ENCODE results near the gene PMPCA. TPM values are rescaled to one million over a fixed set of nuclear protein-coding genes. Genes with fewer than 3 reads are reported as not detected.
"Not testable (repeated sequence)": the region's sequence is repeated elsewhere in the genome, so short reads cannot be mapped to it uniquely, and the experiment has no call there.

Gene PMPCA
- total RNA-seq, 2 experiments from 2014 or later, result 64.0 to 76.5 TPM

DNA sequence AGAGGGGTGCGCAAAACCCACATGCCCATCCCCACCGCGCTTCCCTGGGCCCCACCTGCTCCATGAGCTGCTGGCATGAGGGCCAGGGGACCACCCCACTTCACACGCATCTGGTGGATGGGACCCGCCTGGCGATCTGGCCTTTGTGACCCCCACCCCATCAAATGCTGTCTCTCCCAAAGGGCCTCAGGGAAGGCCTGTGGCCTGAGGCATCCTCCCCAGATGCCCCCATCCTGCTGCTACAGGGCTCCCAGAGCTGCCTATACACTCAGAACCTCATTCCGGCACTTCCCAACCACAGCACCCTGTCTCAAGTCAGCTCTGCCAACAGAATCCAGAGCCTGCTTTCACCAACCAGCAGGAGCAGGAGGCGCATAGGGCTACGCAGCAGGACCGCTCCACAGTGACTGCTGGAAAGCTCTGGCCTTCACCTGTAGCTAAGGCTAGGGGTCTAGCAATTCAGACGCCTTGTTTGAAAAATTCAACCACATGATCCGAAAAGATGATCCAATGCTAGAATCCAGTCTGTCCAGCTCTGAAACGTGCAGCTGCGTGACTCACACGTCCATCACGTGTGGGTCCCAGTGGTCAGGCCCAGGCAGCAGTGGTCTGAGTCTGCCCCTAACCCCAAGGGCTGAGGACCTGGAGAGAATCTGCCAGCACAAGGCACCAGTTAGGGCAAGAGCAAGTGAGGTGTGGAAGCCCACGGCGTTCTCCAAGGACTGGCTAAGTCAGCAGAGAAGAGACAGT is 9.1 kb upstream of the PMPCA start:
- Mint-ChIP-seq H3K27ac (peak overlapping the region; percentile 41), H3K36me3 (peaks cover 20% of the 10 kb centered on the region), H3K4me1 (peaks cover 55% of the 10 kb centered on the region), H3K27me3 (no peaks in the 10 kb centered on the region), H3K9me3 (ENCODE audit: low read depth) (no peaks in the 10 kb centered on the region), H3K4me3 (no peak overlapping the region)
- CTCF ChIA-PET, result interaction anchor here (0.6 to 6.2 kb wide), 13 partner anchors 8 to 138 kb away, joined by 3 to 52 read pairs (median 4); partner anchors contain the start of genes DNLZ, ENTR1 and PMPCA
- DNase-seq, result no peak
- no peak for ATAC-seq

GRCh38 chr9:136402067-136402466 is 8.4 kb upstream of the PMPCA start:
- ATAC-seq (no peak), DNase-seq (no peak)
- H3K4me3 Mint-ChIP-seq, result no peak overlapping the region
- H3K4me1 Mint-ChIP-seq, result peaks cover 55% of the 10 kb centered on the region
- H3K27ac Mint-ChIP-seq, result peak overlapping the region; percentile 41
- H3K27me3 Mint-ChIP-seq, result no peaks in the 10 kb centered on the region
- H3K36me3 Mint-ChIP-seq, result peaks cover 23% of the 10 kb centered on the region
- H3K9me3 Mint-ChIP-seq (ENCODE audit: low read depth), result no peaks in the 10 kb centered on the region
- CTCF ChIA-PET, result interaction anchor here (1.3 to 6.2 kb wide), 4 partner anchors 7 to 37 kb away, joined by 4 to 52 read pairs (median 16); partner anchors contain the start of genes DNLZ, ENTR1 and PMPCA

DNA sequence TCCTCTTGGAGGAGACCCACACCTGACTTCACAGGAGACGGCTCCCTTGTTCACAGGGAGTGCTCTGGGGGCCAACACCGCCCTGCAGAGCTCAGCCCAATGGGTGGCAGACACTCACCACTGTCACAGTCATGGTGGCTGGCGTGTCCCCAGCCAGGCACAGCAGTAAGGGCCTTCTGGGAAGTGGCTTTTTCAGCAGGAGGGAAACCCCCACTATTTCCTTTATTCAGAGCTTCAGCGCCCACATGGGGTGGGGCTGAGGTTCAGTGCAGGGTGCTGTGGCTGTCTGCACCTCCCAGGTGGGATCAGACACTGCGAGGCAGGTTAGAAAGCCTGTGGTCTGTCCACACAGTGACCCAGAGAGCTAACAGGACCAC is 6.9 kb upstream of the PMPCA start:
- H3K4me3 Mint-ChIP-seq, result peak overlapping the region; percentile 31
- DNase-seq (peak; percentile 92), ATAC-seq (peak; percentile 77)
- H3K4me1 Mint-ChIP-seq, result peaks cover 55% of the 10 kb centered on the region
- H3K36me3 Mint-ChIP-seq, result peaks cover 28% of the 10 kb centered on the region
- H3K9me3 Mint-ChIP-seq (ENCODE audit: low read depth), result no peaks in the 10 kb centered on the region
- CTCF ChIA-PET, result interaction anchor here (0.7 to 6.2 kb wide), 7 partner anchors 17 to 222 kb away, joined by 3 to 52 read pairs (median 4); partner anchors contain the start of gene DNLZ
- peak overlapping the region; percentile 79 for H3K27ac Mint-ChIP-seq
- no peaks in the 10 kb centered on the region for H3K27me3 Mint-ChIP-seq

DNA sequence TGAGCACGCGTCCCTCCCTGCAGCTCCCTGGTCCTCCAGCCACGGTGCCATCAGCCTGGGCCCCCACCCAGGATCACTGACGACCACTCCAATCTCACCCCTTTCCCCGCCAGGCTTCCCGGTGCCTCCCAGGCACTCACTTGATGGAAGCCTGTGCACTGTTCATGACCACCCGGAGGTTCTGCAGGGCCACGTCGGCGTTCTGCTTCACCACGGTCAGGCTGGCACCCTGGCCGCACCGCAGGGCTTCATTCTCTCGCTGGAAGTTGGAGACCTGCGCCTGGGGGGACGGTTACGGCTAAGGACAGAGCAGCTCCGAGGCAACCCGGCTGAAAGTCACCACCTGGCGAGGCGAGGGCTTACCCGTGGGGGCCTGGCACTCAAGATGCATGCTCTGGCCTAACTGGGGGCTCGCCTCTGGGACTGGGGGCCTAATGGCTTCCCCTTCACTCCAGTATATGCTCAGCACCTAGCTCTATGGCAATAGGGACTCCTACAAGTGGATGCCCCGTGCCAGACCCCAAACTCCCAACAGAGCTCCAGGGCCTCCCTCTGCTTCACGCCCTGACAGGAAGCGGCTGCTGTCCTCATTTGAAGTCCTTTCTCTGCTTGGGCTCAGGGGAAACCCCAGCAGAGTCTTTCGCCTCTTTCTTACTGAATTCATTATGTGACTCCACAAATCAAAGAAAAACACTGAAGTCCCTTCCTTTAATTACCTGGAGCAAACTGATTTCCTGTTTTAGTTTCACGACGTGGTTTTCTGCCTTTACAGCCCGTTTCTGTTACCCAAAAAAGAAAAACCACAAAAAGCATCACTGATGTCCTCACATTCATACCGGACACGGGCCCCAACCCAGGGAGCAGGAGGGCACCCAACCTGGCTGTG is 6.3 kb upstream of the PMPCA start:
- H3K4me3 Mint-ChIP-seq, result peak overlapping the region; percentile 31
- ATAC-seq (peak; percentile 16), DNase-seq (peak; percentile 76)
- no peaks in the 10 kb centered on the region for H3K9me3 Mint-ChIP-seq (ENCODE audit: low read depth)
- H3K27me3 Mint-ChIP-seq, result no peaks in the 10 kb centered on the region
- peaks cover 54% of the 10 kb centered on the region for H3K4me1 Mint-ChIP-seq
- H3K27ac Mint-ChIP-seq, result peak overlapping the region; percentile 79
- CTCF ChIA-PET, result interaction anchor here (0.7 to 6.2 kb wide), 6 partner anchors 18 to 221 kb away, joined by 3 to 52 read pairs (median 4); partner anchors contain the start of gene DNLZ
- H3K36me3 Mint-ChIP-seq, result peaks cover 31% of the 10 kb centered on the region

GRCh38 chr9:136404801-136405136 is 5.7 kb upstream of the PMPCA start:
- CTCF ChIA-PET, result interaction anchor here (1.5 kb wide), 2 partner anchors 19 to 67 kb away, joined by 4 to 7 read pairs; no protein-coding TSS in a partner anchor
- ATAC-seq (no peak), DNase-seq (no peak)
- Mint-ChIP-seq H3K27ac (peak overlapping the region; percentile 79), H3K27me3 (no peaks in the 10 kb centered on the region), H3K36me3 (peaks cover 31% of the 10 kb centered on the region), H3K9me3 (ENCODE audit: low read depth) (no peaks in the 10 kb centered on the region), H3K4me1 (peaks cover 58% of the 10 kb centered on the region), H3K4me3 (peak overlapping the region; percentile 1)

DNA sequence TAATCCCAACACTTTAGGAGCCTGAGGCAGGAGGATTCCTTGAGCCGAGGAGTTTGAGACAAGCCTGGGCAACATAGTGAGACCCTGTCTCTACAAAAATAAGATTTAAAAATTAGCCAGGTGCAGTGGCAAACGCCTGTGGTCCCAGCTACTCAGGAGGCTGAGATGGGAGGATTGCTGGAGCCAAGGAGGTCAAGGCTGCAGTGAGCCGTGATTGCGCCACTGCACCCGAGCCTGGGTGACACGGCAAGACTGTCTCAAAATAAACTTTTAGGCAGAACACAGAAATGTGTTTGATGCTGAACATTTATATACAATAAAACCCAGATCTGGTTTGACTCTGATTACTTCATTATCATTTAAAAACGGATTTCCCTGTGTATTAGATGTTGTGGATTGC is 5.0 kb upstream of the PMPCA start:
- no peaks in the 10 kb centered on the region for H3K27me3 Mint-ChIP-seq
- ATAC-seq, result no peak
- DNase-seq, result no peak
- H3K36me3 Mint-ChIP-seq, result peaks cover 31% of the 10 kb centered on the region
- H3K4me1 Mint-ChIP-seq, result peaks cover 60% of the 10 kb centered on the region
- H3K4me3 Mint-ChIP-seq, result no peak overlapping the region
- no peaks in the 10 kb centered on the region for H3K9me3 Mint-ChIP-seq (ENCODE audit: low read depth)
- CTCF ChIA-PET, result interaction anchor here (1.6 kb wide), 1 partner anchor 78 kb away, joined by 4 read pairs; no protein-coding TSS in a partner anchor
- H3K27ac Mint-ChIP-seq, result no peak overlapping the region

- not testable (repeated sequence) for H3K27ac Mint-ChIP-seq; H3K27me3 Mint-ChIP-seq; H3K9me3 Mint-ChIP-seq (ENCODE audit: low read depth); ATAC-seq; DNase-seq; H3K4me3 Mint-ChIP-seq
- H3K4me1 Mint-ChIP-seq, result peaks cover 58% of the 10 kb centered on the region
- H3K36me3 Mint-ChIP-seq, result peaks cover 31% of the 10 kb centered on the region
- CTCF ChIA-PET, result interaction anchor here (1.6 kb wide), 1 partner anchor 78 kb away, joined by 4 read pairs; no protein-coding TSS in a partner anchor
Observed at GRCh38 chr9:136405904-136406303, 4.6 kb upstream of the PMPCA start.

DNA sequence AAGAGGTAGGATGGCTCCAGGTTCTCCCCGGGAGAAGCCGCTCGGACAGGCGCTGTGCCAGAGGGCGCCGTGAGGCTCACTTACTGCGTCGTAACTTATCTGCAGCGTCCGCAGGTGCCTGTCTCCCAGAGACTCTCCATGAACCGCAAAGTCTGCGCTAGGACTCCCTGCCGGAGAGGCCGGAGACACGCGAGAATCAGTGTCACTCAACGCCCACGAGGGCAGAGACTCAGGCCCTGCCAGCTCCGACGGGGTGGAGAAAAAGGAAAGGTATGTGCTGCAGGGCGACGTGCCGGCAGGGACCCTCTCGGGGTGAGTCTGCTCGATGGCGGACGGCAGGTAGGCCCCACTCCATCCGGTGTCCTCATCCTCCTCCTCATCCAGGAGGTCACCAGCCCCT is 3.4 kb upstream of the PMPCA start:
- Mint-ChIP-seq H3K4me1 (peaks cover 62% of the 10 kb centered on the region), H3K36me3 (peaks cover 34% of the 10 kb centered on the region)
- not testable (repeated sequence) for H3K9me3 Mint-ChIP-seq (ENCODE audit: low read depth); ATAC-seq; H3K4me3 Mint-ChIP-seq; DNase-seq; H3K27me3 Mint-ChIP-seq; H3K27ac Mint-ChIP-seq
- CTCF ChIA-PET, result interaction anchor here (1.6 kb wide), 1 partner anchor 77 kb away, joined by 4 read pairs; no protein-coding TSS in a partner anchor

- Mint-ChIP-seq H3K27me3 (no peaks in the 10 kb centered on the region), H3K9me3 (ENCODE audit: low read depth) (no peaks in the 10 kb centered on the region), H3K4me3 (no peak overlapping the region), H3K4me1 (peaks cover 63% of the 10 kb centered on the region), H3K27ac (no peak overlapping the region), H3K36me3 (peaks cover 35% of the 10 kb centered on the region)
- CTCF ChIA-PET, result interaction anchor here (1.2 to 2.5 kb wide), 3 partner anchors 7 to 95 kb away, joined by 3 to 20 read pairs (median 5); no protein-coding TSS in a partner anchor
- ATAC-seq (no peak), DNase-seq (no peak)
Observed at GRCh38 chr9:136407911-136408310, 2.5 kb upstream of the PMPCA start.

DNA sequence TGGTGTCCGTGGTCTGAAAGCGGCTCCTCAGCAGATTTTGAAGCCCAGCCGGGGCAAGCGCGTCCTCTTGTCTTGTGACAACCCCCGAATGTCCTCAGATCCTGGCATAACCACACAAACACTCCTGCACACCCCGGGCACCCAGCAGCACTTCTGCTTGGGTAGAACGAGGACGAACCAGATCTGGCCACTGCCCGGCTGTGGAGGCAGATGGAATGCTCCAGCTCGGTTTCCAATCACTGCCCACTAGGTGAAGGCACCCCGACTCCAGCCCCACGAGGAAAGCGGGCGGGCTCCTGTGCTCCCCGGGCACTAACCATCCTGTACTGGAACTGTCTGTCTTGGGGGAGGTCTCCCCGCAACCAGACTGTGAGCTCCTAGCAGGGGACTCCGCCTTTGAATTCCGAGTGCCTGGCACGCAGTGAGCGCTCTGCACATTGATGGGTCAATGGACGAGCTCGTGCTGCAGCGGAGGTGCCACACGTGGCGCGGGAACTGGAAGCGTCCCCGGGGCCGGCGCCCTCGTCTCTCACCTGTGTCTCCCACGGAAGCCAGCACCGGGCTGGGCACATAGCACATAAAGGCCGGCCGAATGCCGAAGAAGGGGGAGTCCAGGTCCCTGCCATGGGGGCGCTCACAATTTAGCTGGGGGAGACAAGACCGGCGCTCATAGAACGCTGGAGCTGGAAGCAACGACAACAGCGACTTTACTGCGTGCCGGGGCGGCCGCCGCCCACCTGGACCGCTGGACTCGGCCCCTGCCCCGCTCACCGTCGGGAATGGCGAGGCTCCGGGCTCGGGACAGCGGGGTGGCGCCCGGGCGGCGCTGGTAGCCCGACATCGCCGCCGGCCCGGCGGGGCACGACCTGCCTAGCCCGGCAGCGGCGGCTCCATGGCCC is 652 bp upstream of the PMPCA start:
- peaks cover 49% of the 10 kb centered on the region for H3K4me1 Mint-ChIP-seq
- H3K27me3 Mint-ChIP-seq, result no peaks in the 10 kb centered on the region
- ATAC-seq, result peak; percentile 37

GRCh38 chr9:136411378-136411777 is 920 bp downstream of the PMPCA start:
- DNase-seq, result no peak
- Mint-ChIP-seq H3K27ac (peak overlapping the region; percentile 89), H3K27me3 (no peaks in the 10 kb centered on the region), H3K36me3 (peaks cover 39% of the 10 kb centered on the region), H3K4me1 (peaks cover 40% of the 10 kb centered on the region), H3K9me3 (ENCODE audit: low read depth) (no peaks in the 10 kb centered on the region), H3K4me3 (peak overlapping the region; percentile 96)
- CTCF ChIA-PET, result no interaction called here
- ATAC-seq, result no peak

More for the DNA sequence above, 652 bp upstream of the PMPCA start:
- peak overlapping the region; percentile 89 for H3K27ac Mint-ChIP-seq
- CTCF ChIA-PET, result interaction anchor here (0.8 to 2.5 kb wide), 5 partner anchors 9 to 1170 kb away, joined by 3 to 20 read pairs (median 4); partner anchors contain the start of gene DNLZ
- H3K36me3 Mint-ChIP-seq, result peaks cover 41% of the 10 kb centered on the region
- H3K9me3 Mint-ChIP-seq (ENCODE audit: low read depth), result no peaks in the 10 kb centered on the region
- peak; percentile 58 for DNase-seq
- H3K4me3 Mint-ChIP-seq, result peak overlapping the region; percentile 96

DNA sequence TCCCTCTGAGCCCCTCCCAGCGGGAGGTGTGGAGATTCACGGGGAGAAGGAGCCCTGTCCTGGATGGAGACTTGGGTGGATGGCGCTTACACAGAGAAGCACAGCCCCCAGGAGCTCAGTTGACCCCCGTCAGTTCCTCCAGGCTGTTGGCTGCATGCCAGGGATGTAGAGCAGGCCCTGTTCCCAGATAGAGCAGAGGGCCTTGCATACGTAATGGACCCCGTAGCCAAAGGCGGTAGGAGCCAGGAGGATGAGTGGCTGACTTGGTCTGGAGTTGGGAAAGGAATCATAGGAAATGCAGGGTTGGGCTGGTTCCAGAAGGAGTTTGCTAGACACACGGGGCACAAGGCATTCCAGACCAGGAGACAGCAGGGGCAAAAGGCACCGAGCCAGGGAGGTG is 2.5 kb downstream of the PMPCA start:
- Mint-ChIP-seq H3K27me3 (no peaks in the 10 kb centered on the region), H3K36me3 (peaks cover 38% of the 10 kb centered on the region), H3K27ac (peak overlapping the region; percentile 29), H3K4me3 (no peak overlapping the region), H3K9me3 (ENCODE audit: low read depth) (no peaks in the 10 kb centered on the region), H3K4me1 (peaks cover 38% of the 10 kb centered on the region)
- ATAC-seq, result no peak
- no peak for DNase-seq
- CTCF ChIA-PET, result no interaction called here
